Natural killer cell (primary cell): Measurements from ENCODE around the gene KLRK1. TPM values are rescaled to one million over a fixed set of nuclear protein-coding genes. Genes with fewer than 3 reads are reported as not detected.
A peak's percentile ranks its signal among the peaks of the same experiment; 100 is the strongest.
"Not testable (repeated sequence)": the region's sequence is repeated elsewhere in the genome, so short reads cannot be mapped to it uniquely, and the experiment has no call there.

Experiments used
- ATAC-seq, 3 donors: fragments of 150-1000 bp in 2 of 3; fragments of 200-7000 bp in 1 of 3; cut with Tn5 transposase; 1 replicate in 1 of 3; 2 replicates in 2 of 3; pipeline ENCODE4 v1.10.0; 2021; ENCODE audit warnings: mild to moderate bottlenecking in 2 of 3, moderate library complexity in 2 of 3
- DNase-seq, 2 donors: peaks; one replicate each; pipeline versions ENCODE4 v3.0.0 to v3.0.0-alpha.2; 2013 to 2021; ENCODE audit warnings: mixed read lengths in 1 of 2
- H3K27ac ChIP-seq: one replicate; pipeline ENCODE4 v1.5.1; 2013; ENCODE audit warnings: mild to moderate bottlenecking, low read length
- H3K27me3 ChIP-seq: one replicate; pipeline ENCODE4 v1.6.1; 2013; ENCODE audit warnings: low read length; ENCODE audit not compliant: control insufficient read depth, insufficient read depth
- H3K36me3 ChIP-seq: one replicate; pipeline ENCODE4 v1.6.1; 2013; ENCODE audit warnings: low read length; ENCODE audit not compliant: control insufficient read depth, insufficient read depth
- H3K4me1 ChIP-seq: one replicate; pipeline ENCODE4 v1.6.1; 2013; ENCODE audit warnings: low read length; ENCODE audit not compliant: control insufficient read depth, insufficient read depth
- H3K4me3 ChIP-seq: one replicate; pipeline ENCODE4 v1.5.1; 2013; ENCODE audit warnings: low read length
- H3K9me3 ChIP-seq: one replicate; pipeline ENCODE4 v1.6.1; 2013; ENCODE audit warnings: low read length; ENCODE audit not compliant: control insufficient read depth, insufficient read depth
- H3K27ac Mint-ChIP-seq, 2 donors: one replicate each; pipeline ENCODE4 v1.8.0; 2022; ENCODE audit warnings: mild to moderate bottlenecking in 2 of 2, mixed read lengths in 2 of 2, moderate library complexity in 1 of 2
- H3K27me3 Mint-ChIP-seq, 2 donors: one replicate each; pipeline ENCODE4 v1.8.0; 2022; ENCODE audit warnings: low read depth in 2 of 2, mixed read lengths in 2 of 2
- H3K36me3 Mint-ChIP-seq: one replicate; pipeline ENCODE4 v1.8.0; 2022; ENCODE audit warnings: mixed read lengths
- H3K4me1 Mint-ChIP-seq, 2 donors: one replicate each; pipeline ENCODE4 v1.8.0; 2022; ENCODE audit warnings: mixed read lengths in 2 of 2
- H3K4me3 Mint-ChIP-seq: one replicate; pipeline ENCODE4 v1.8.0; 2022; ENCODE audit warnings: mild to moderate bottlenecking, moderate library complexity, mixed read lengths
- H3K9me3 Mint-ChIP-seq, 2 donors: one replicate each; pipeline ENCODE4 v1.8.0; 2022; ENCODE audit warnings: mixed read lengths in 2 of 2
- WGBS: methylation state at CpG from one replicate; pipeline ENCODE4 v1.1.7; 2013; ENCODE audit warnings: missing lambda C conversion rate; ENCODE audit not compliant: insufficient coverage; 5-methylcytosine and 5-hydroxymethylcytosine counted together
- intact Hi-C: fragments of 100-400 bp; cut with micrococcal nuclease; formaldehyde crosslinking; loops from one replicate; pipeline ENCODE4 v1.14.2; 2022
- total RNA-seq, 4 donors: library from RNA; stranded (reverse); fragments of 120-200 nt in 1 of 4; gene quantifications; one replicate each; pipeline versions ENCODE4 v1.2.3 to v1.2.4, GENCODE V29; 2013 to 2022
- TF ChIP-seq, protein P1 (sequence below): fragments of 200-600 bp; IDR thresholded peaks from one replicate; pipeline ENCODE4 v1.8.0; 2022; ENCODE audit warnings: antibody characterized with exemption

Gene KLRK1
- total RNA-seq, 3 donors from 2014 or later (not counting 1 experiment from before 2014, with no cell fraction given), result 398 to 543 (median 515) TPM

DNA sequence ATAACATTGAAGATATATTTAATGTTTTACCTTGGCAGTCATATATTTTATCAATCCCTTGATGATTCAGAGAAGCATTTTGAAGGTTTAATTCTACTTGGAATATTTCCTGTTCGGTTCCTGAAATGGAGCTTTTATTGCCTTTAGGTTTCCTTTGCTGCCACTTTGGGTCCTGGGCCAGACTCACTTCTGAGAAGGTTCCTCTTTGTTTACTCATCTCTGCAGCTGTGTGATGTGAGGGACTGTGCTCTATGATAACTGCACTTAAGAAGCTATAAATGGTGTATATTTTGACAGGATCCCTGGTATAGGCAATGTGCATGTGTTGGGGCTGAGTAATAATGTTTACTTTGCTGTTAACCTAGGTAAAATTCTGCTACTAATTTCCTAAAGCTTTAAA lies 30.5 kb upstream of the KLRK1 start, which contains the start of gene KLRC3:
TSS of gene KLRC3 (minus strand) at position 262 of the 400 bp plus-strand sequence. CDS start at position 217, 45 bp downstream.
- H3K27me3 ChIP-seq, H3K9me3 Mint-ChIP-seq, H3K4me1 Mint-ChIP-seq, intact Hi-C loops, H3K4me1 ChIP-seq, DNase-seq, H3K9me3 ChIP-seq, H3K27ac ChIP-seq, H3K27me3 Mint-ChIP-seq, H3K36me3 Mint-ChIP-seq: not testable (repeated sequence)
- WGBS, result 17% methylated on average over 1 of the region's 1 CpG
- peak within 1 kb of the TSS; percentile 43 for H3K4me3 Mint-ChIP-seq
- H3K27ac Mint-ChIP-seq, result peak within 1 kb of the TSS in 1 of 2 donors; percentile 74
- ATAC-seq, result peak in 1 of 3 donors; percentile 41
- Histone ChIP-seq H3K4me3 (peak within 1 kb of the TSS; percentile 50), H3K36me3 (peaks cover 18% of the 10 kb centered on the region)

DNA sequence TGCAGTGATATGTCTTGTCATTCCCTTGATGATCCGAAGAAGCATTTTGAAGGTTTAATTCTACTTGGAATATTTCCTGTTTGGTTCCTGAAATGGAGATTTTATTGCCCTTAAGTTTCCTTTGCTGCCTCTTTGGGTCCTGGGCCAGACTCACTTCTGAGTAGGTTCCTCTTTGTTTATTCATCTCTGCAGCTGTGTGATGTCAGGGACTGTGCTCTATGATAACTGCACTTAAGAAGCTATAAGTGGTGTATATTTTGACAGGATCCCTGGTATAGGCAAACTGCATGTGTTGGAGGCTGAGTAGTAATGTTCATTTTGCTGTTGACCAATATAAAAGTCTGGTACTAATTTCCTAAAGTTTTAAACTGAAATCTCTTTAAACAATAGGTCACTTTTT lies 19.6 kb upstream of the KLRK1 start, which contains the start of gene KLRC4:
TSS of gene KLRC4 (minus strand) at position 366 of the 400 bp plus-strand sequence. CDS start at position 184, 182 bp downstream.
- Mint-ChIP-seq H3K27me3 (no peaks in the 10 kb centered on the region), H3K9me3 (no peaks in the 10 kb centered on the region), H3K4me3 (peak within 1 kb of the TSS; percentile 81), H3K27ac (peak within 1 kb of the TSS; percentile 74 to 84), H3K4me1 (peaks cover 8 to 21% of the 10 kb centered on the region in 2 donors), H3K36me3 (no peaks in the 10 kb centered on the region)
- H3K27ac ChIP-seq, result peak within 1 kb of the TSS; percentile 38
- H3K27me3 ChIP-seq, result no peaks in the 10 kb centered on the region
- intact Hi-C loops, result loop anchor here (5.0 kb wide), 1 partner anchor 37 kb away; no protein-coding TSS in a partner anchor
- peak within 1 kb of the TSS; percentile 31 for H3K4me3 ChIP-seq
- H3K4me1 ChIP-seq, result peaks cover 13% of the 10 kb centered on the region
- H3K9me3 ChIP-seq, result no peaks in the 10 kb centered on the region
- 0% methylated on average over 1 of the region's 1 CpG for WGBS
- peak in 1 of 2 donors; percentile 34 for DNase-seq
- H3K36me3 ChIP-seq, result peaks cover 54% of the 10 kb centered on the region
- peak; percentile 42 to 75 (median 61) for ATAC-seq
- TF ChIP-seq, protein P1, sequence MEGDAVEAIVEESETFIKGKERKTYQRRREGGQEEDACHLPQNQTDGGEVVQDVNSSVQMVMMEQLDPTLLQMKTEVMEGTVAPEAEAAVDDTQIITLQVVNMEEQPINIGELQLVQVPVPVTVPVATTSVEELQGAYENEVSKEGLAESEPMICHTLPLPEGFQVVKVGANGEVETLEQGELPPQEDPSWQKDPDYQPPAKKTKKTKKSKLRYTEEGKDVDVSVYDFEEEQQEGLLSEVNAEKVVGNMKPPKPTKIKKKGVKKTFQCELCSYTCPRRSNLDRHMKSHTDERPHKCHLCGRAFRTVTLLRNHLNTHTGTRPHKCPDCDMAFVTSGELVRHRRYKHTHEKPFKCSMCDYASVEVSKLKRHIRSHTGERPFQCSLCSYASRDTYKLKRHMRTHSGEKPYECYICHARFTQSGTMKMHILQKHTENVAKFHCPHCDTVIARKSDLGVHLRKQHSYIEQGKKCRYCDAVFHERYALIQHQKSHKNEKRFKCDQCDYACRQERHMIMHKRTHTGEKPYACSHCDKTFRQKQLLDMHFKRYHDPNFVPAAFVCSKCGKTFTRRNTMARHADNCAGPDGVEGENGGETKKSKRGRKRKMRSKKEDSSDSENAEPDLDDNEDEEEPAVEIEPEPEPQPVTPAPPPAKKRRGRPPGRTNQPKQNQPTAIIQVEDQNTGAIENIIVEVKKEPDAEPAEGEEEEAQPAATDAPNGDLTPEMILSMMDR, result no peak

DNA sequence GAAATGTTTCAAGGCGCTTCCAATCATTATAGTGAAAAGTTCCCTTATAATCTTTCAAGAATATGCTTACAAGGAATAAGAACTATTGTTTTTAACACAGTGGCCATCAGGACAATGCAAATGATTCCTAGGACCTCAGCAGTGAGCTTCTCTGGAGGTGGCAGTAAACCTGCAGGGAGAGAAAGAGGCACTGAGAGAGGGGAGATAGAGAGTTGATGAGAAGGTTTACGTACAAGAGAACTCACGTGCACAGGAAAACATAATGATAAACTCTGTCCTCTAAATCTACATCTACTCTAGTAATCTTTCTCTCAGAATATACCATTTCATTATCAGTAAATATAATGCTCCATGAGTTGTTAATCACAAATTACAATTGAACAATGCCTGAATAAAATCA lies 19.0 kb upstream of the KLRK1 start:
- Histone ChIP-seq H3K4me3 (peak overlapping the region; percentile 31), H3K4me1 (peaks cover 13% of the 10 kb centered on the region), H3K9me3 (no peaks in the 10 kb centered on the region), H3K27me3 (no peaks in the 10 kb centered on the region), H3K36me3 (peaks cover 58% of the 10 kb centered on the region), H3K27ac (no peak overlapping the region)
- no peak for ATAC-seq
- intact Hi-C loops, result loop anchor here (5.0 kb wide), 1 partner anchor 37 kb away; no protein-coding TSS in a partner anchor
- Mint-ChIP-seq H3K27me3 (no peaks in the 10 kb centered on the region), H3K9me3 (no peaks in the 10 kb centered on the region), H3K36me3 (no peaks in the 10 kb centered on the region), H3K4me1 (peaks cover 8 to 21% of the 10 kb centered on the region in 2 donors), H3K27ac (peak overlapping the region; percentile 74 to 84), H3K4me3 (peak overlapping the region; percentile 81)
- 59% methylated on average over 2 of the region's 3 CpGs for WGBS
- TF ChIP-seq, protein P1, result no peak
- DNase-seq, result no peak

DNA sequence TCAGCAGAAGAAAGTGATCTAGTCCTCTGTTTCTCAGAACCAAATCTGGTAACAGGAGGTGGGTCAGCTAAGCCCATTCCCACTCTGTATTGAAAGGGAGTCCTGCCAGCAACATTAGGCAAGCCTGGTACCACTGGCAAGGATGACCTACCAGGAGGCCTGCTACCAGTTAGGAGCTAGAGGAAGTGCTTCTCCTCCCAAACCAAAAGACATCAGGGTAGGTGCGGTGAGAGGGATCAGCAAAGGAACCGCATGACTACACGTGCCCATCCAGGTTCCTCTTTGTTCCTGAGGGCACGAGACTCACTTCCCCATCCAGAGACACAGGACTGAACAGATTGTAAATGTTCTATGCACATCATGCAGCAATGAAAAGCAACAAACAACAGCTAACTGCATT lies 16.9 kb upstream of the KLRK1 start:
- Histone ChIP-seq H3K27me3 (no peaks in the 10 kb centered on the region), H3K36me3 (peaks cover 59% of the 10 kb centered on the region), H3K27ac (peak overlapping the region; percentile 42), H3K4me3 (peak overlapping the region; percentile 24), H3K9me3 (no peaks in the 10 kb centered on the region), H3K4me1 (peaks cover 8% of the 10 kb centered on the region)
- H3K9me3 Mint-ChIP-seq, result no peaks in the 10 kb centered on the region
- peaks cover 17 to 29% of the 10 kb centered on the region in 2 donors for H3K4me1 Mint-ChIP-seq
- TF ChIP-seq, protein P1, result no peak
- intact Hi-C loops, result loop anchor here (5.0 kb wide), 1 partner anchor 34 kb away; no protein-coding TSS in a partner anchor
- ATAC-seq (no peak), DNase-seq (no peak)
- H3K27me3 Mint-ChIP-seq, result no peaks in the 10 kb centered on the region
- peak overlapping the region; percentile 59 for H3K4me3 Mint-ChIP-seq
- WGBS, result 33% methylated on average over 4 of the region's 4 CpGs
- H3K27ac Mint-ChIP-seq, result peak overlapping the region; percentile 38 to 79
- H3K36me3 Mint-ChIP-seq, result no peaks in the 10 kb centered on the region
